IMR-90 (cell line): ENCODE data around the gene LRIG1.

Source experiments
- BHLHE40 ChIP-seq: fragments of 150-350 bp; IDR thresholded peaks from 2 replicates; pipeline ENCODE4 v1.6.1; 2016; ENCODE audit warnings: mild to moderate bottlenecking, low read depth, low read length
- CEBPB ChIP-seq: IDR thresholded peaks from 2 replicates; pipeline ENCODE4 v1.6.1; 2012; ENCODE audit warnings: low read depth, low read length, improper control_type of control experiment
- CHD1 ChIP-seq: IDR thresholded peaks from 2 replicates; pipeline ENCODE4 v1.6.1; 2012; ENCODE audit warnings: low read depth, low read length, improper control_type of control experiment
- MAFK ChIP-seq: IDR thresholded peaks from 2 replicates; pipeline ENCODE4 v1.6.1; 2012; ENCODE audit warnings: low read depth, low read length, improper control_type of control experiment
- MAZ ChIP-seq: IDR thresholded peaks from 2 replicates; pipeline ENCODE4 v1.6.1; 2012; ENCODE audit warnings: low read depth, mild to moderate bottlenecking, low read length, improper control_type of control experiment, moderate library complexity, borderline replicate concordance
- MXI1 ChIP-seq: IDR thresholded peaks from 2 replicates; pipeline ENCODE4 v1.6.1; 2012; ENCODE audit warnings: low read depth, mild to moderate bottlenecking, low read length, moderate library complexity, borderline replicate concordance
- POLR2A ChIP-seq: IDR thresholded peaks from 2 replicates; pipeline ENCODE4 v1.6.1; 2012; ENCODE audit warnings: mild to moderate bottlenecking, low read depth, low read length
- RAD21 ChIP-seq: IDR thresholded peaks from 2 replicates; pipeline ENCODE4 v1.6.1; 2012; ENCODE audit warnings: low read length, improper control_type of control experiment
- RCOR1 ChIP-seq: IDR thresholded peaks from 2 replicates; pipeline ENCODE4 v1.6.1; 2012; ENCODE audit warnings: mild to moderate bottlenecking, low read length, improper control_type of control experiment; ENCODE audit not compliant: insufficient replicate concordance
- RFX5 ChIP-seq: IDR thresholded peaks from 2 replicates; pipeline ENCODE4 v1.8.0; 2012; ENCODE audit warnings: low read depth, mild to moderate bottlenecking, low read length, moderate library complexity
- TF ChIP-seq, protein P1 (sequence below): conservative IDR thresholded peaks from 2 replicates; pipeline ENCODE4 v1.5.1; 2012; ENCODE audit warnings: mild to moderate bottlenecking, low read depth, low read length, improper control_type of control experiment
- TF ChIP-seq, protein P2 (sequence below): fragments of 150-350 bp; IDR thresholded peaks from 2 replicates; pipeline ENCODE4 v1.6.1; 2016; ENCODE audit warnings: low read depth, mild to moderate bottlenecking, low read length, moderate library complexity, borderline replicate concordance

DNA sequence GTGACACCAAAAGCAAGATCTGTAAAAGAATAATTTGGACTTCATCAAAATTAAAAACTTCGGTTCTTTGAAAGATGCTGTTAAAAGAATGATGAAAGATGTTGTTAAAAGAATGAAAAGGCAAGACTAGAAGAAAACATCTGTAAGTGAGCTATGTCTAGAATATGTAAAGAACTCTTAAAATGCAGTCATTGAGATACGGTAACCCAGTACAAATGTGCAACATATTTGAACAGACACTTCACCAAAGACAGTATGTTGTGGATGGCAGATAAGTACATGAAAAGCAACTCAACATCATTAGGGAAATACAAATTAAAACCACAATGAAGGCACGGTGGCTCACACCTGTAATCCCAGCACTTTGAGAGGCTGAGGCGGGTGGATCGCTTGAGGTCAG lies 139.5 kb downstream of the LRIG1 start:
- TF ChIP-seq, protein P1, sequence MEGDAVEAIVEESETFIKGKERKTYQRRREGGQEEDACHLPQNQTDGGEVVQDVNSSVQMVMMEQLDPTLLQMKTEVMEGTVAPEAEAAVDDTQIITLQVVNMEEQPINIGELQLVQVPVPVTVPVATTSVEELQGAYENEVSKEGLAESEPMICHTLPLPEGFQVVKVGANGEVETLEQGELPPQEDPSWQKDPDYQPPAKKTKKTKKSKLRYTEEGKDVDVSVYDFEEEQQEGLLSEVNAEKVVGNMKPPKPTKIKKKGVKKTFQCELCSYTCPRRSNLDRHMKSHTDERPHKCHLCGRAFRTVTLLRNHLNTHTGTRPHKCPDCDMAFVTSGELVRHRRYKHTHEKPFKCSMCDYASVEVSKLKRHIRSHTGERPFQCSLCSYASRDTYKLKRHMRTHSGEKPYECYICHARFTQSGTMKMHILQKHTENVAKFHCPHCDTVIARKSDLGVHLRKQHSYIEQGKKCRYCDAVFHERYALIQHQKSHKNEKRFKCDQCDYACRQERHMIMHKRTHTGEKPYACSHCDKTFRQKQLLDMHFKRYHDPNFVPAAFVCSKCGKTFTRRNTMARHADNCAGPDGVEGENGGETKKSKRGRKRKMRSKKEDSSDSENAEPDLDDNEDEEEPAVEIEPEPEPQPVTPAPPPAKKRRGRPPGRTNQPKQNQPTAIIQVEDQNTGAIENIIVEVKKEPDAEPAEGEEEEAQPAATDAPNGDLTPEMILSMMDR = no peak
- no peak for TF ChIP-seq RFX5
- TF ChIP-seq RAD21 = no peak
- no peak for TF ChIP-seq RCOR1
- no peak for TF ChIP-seq MAFK
- no peak for TF ChIP-seq CEBPB
- no peak for TF ChIP-seq POLR2A
- no peak for TF ChIP-seq CHD1
- no peak for TF ChIP-seq MAZ
- TF ChIP-seq, protein P2, sequence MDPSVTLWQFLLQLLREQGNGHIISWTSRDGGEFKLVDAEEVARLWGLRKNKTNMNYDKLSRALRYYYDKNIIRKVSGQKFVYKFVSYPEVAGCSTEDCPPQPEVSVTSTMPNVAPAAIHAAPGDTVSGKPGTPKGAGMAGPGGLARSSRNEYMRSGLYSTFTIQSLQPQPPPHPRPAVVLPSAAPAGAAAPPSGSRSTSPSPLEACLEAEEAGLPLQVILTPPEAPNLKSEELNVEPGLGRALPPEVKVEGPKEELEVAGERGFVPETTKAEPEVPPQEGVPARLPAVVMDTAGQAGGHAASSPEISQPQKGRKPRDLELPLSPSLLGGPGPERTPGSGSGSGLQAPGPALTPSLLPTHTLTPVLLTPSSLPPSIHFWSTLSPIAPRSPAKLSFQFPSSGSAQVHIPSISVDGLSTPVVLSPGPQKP = no peak
- TF ChIP-seq MXI1 = no peak
- TF ChIP-seq BHLHE40 = no peak
